ENCODE results near the gene CALML5. TPM values are rescaled to one million over a fixed set of nuclear protein-coding genes. Genes with fewer than 3 reads are reported as not detected.
A peak's percentile ranks its signal among the peaks of the same experiment; 100 is the strongest.

The CALML5 gene
- total and polyA plus RNA-seq, 2 of the 4 experiments (the other 2 are of a cell fraction), result not detected

DNA sequence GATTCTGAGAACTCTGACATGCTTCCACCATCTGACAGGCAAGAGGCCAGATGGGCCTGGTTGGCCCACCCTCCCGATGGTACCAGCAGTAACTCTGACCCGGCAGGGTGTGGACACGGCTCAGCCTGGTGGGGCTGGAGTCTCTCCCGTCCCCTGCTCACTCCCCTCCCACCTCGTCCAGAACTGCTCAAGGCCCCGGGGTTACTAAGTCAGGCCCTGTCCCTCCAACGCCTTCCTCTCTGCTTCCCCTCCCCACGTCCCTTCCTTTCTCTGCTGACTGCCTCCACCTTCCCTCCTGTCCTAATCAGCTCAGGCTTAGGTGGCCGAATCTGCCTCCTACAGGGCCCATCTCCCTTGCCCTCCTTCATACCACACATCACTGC, 12.5 kb downstream of the CALML5 start (continued):
- TF ChIP-seq FOS (IDR thresholded peaks at IDR 0.05; ENCODE audit: low read depth, low read length) (no peak), MXI1 (IDR thresholded peaks at IDR 0.05; ENCODE audit: borderline replicate concordance, low read depth, low read length) (no peak), NFE2L2 (IDR thresholded peaks at IDR 0.05; ENCODE audit: low read depth, low read length) (no peak)

- BruUV-seq (replicated peaks), result no TSS peak
- no peak overlapping the region for H2AK9ac ChIP-seq (replicated peaks; ENCODE audit: low read depth, low read length, poor library complexity)
- H3K4ac ChIP-seq (ENCODE audit: low read depth, low read length), result no peak overlapping the region
- H3K4me2 ChIP-seq (ENCODE audit: low read depth, low read length), result no peak overlapping the region
- intact Hi-C loops (cut with micrococcal nuclease) (no loop called here), dilution Hi-C loops (cut with HindIII; ENCODE audit: low sequenced_read_pairs, unreplicated experiment) (no loop called here), in situ Hi-C loops (cut with MboI; ENCODE audit: low sequenced_read_pairs) (no loop called here)
- H2BK120ac ChIP-seq (ENCODE audit: low read depth, low read length), result no peak overlapping the region
- ATAC-seq (ENCODE audit: low read depth) (no peak), DNase-seq (no peak)
- no peaks in the 10 kb centered on the region for H3K79me1 ChIP-seq (ENCODE audit: low read depth in 1 of 2, low read length in 2 of 2)
- no peak overlapping the region for H4K5ac ChIP-seq (ENCODE audit: low read depth, low read length)
- no peaks in the 10 kb centered on the region for H4K20me1 ChIP-seq (ENCODE audit: insufficient read depth, low read length)
- no peaks in the 10 kb centered on the region for H3K36me3 ChIP-seq (ENCODE audit: control insufficient read depth, insufficient read depth, low read length)
- no peak overlapping the region for H4K91ac ChIP-seq (ENCODE audit: insufficient read depth, low read depth, low read length)
- no peak overlapping the region for H2BK20ac ChIP-seq (ENCODE audit: low read depth, low read length)
- H3K56ac ChIP-seq (ENCODE audit: extremely low read depth, insufficient read depth, low read length), result no peak overlapping the region
- peaks cover 2% of the 10 kb centered on the region for H3K9me3 ChIP-seq (ENCODE audit: control insufficient read depth, insufficient read depth, low read length)
- WGBS, 2 experiments (ENCODE audit: extremely low coverage in 2 of 2, insufficient read length in 1 of 2), result 90% methylated on average over 2 of the region's 13 CpGs; no CpG with 5 or more reads in 1 of the 2 experiments
- H3K27me3 ChIP-seq (ENCODE audit: control insufficient read depth, insufficient read depth, low read length), result peaks cover 10% of the 10 kb centered on the region; the same call in 1 of the 2 replicates
- H2AFZ ChIP-seq (replicated peaks; ENCODE audit: low read length, poor library complexity), result peak overlapping the region; percentile 56
- no peak overlapping the region for H3K23ac ChIP-seq (ENCODE audit: low read depth, low read length)
- H3K9me1 ChIP-seq (ENCODE audit: insufficient read depth, low read length), result 0 out of 2 replicates have a peak, but pooled peaks cover 3% of the 10 kb centered on the region
- H3K4me1 ChIP-seq (ENCODE audit: control insufficient read depth, insufficient read depth, low read length), result no peaks in the 10 kb centered on the region
- H3K4me3 ChIP-seq (ENCODE audit: insufficient read depth, low read depth, low read length), result no peak overlapping the region
- no peak overlapping the region for H2BK15ac ChIP-seq (ENCODE audit: low read depth, low read length)
- CTCF ChIA-PET, result interaction anchor here (2.2 kb wide), 1 partner anchor 137 kb away, joined by 6 read pairs; no protein-coding TSS in a partner anchor
- no peak overlapping the region for H3K14ac ChIP-seq (replicated peaks; ENCODE audit: low read depth, low read length)
- H2BK5ac ChIP-seq (ENCODE audit: low read depth, low read length, poor library complexity, severe bottlenecking), result no peak overlapping the region
- POLR2A ChIA-PET (ENCODE audit: unreplicated experiment), result no interaction called here
- no peak overlapping the region for H3K27ac ChIP-seq (ENCODE audit: insufficient read depth, low read length)
- H3K9ac ChIP-seq (ENCODE audit: low read depth, low read length), result no peak overlapping the region
- H2AK5ac ChIP-seq (ENCODE audit: low read depth, low read length), result no peak overlapping the region
- H3K18ac ChIP-seq (ENCODE audit: low read depth, low read length), result no peak overlapping the region
- no peak overlapping the region for H4K8ac ChIP-seq (ENCODE audit: low read depth in 2 of 2, low read length in 2 of 2)
- TF ChIP-seq CTCF (conservative IDR thresholded peaks at IDR 0.05; ENCODE audit: low read depth, low read length) (no peak), MAZ (IDR thresholded peaks at IDR 0.05; ENCODE audit: borderline replicate concordance, low read depth, low read length) (no peak), NFE2L2 (IDR thresholded peaks at IDR 0.05; ENCODE audit: low read depth, low read length) (no peak), ELK1 (IDR thresholded peaks at IDR 0.05; ENCODE audit: borderline replicate concordance, low read depth, low read length) (no peak), SMC3 (IDR thresholded peaks at IDR 0.05; ENCODE audit: low read depth, low read length) (no peak), RCOR1 (IDR thresholded peaks at IDR 0.05; ENCODE audit: insufficient replicate concordance, low read length) (no peak), MAFK (IDR thresholded peaks at IDR 0.05; ENCODE audit: low read depth, low read length) (no peak), CEBPB (IDR thresholded peaks at IDR 0.05; ENCODE audit: low read depth, low read length) (no peak)
- TF ChIP-seq, protein P1, sequence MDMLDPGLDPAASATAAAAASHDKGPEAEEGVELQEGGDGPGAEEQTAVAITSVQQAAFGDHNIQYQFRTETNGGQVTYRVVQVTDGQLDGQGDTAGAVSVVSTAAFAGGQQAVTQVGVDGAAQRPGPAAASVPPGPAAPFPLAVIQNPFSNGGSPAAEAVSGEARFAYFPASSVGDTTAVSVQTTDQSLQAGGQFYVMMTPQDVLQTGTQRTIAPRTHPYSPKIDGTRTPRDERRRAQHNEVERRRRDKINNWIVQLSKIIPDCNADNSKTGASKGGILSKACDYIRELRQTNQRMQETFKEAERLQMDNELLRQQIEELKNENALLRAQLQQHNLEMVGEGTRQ (IDR thresholded peaks at IDR 0.05; ENCODE audit: low read depth, low read length), result no peak
These were observed 13.2 kb downstream of the CALML5 start for GRCh38 chr10:5485948-5486852.

Measured in IMR-90 (cell line).